PC-3 (cell line): ENCODE results near the gene SLC25A25. TPM values are rescaled to one million over a fixed set of nuclear protein-coding genes. Genes with fewer than 3 reads are reported as not detected.

Source experiments
- ATAC-seq: fragments of 200-7000 bp; cut with Tn5 transposase; 2 replicates; pipeline ENCODE4 v1.9.1; 2020; ENCODE audit warnings: mild to moderate bottlenecking, moderate library complexity
- BruUV-seq: library from RNA; stranded (reverse); fragments of 400-500 nt; replicated peaks from 2 replicates; lab custom pipeline; 2021; lab: Mats Ljungman, UMichigan
- CTCF ChIA-PET: fragments of 300-600 bp; sonication (Branson Sonifier 250); formaldehyde crosslinking; loops from one replicate; lab custom pipeline; 2022; ENCODE audit warnings: antibody characterized with exemption; lab: Charles Lee
- POLR2A ChIA-PET: fragments of 300-600 bp; sonication (Branson Sonifier 250); formaldehyde crosslinking; loops from one replicate; lab custom pipeline; 2022; ENCODE audit warnings: antibody characterized with exemption; ENCODE audit not compliant: unreplicated experiment; lab: Charles Lee
- DNase-seq: peaks from one replicate; pipeline ENCODE4 v3.0.0-alpha.2; 2015
- H2AFZ ChIP-seq: fragments of 300-600 bp; sonication (generic); 2 replicates; pipeline ENCODE4 v1.6.0; 2016; ENCODE audit warnings: antibody characterized with exemption, low read length
- H3F3A ChIP-seq: fragments of 300-600 bp; sonication (generic); one replicate; pipeline ENCODE4 v1.6.0; 2017; ENCODE audit warnings: antibody characterized with exemption, low read length, control low read depth, mild to moderate bottlenecking; ENCODE audit not compliant: unreplicated experiment
- H3K27ac ChIP-seq: fragments of 300-600 bp; sonication (generic); 2 replicates; pipeline ENCODE4 v1.5.1; 2016; ENCODE audit warnings: mild to moderate bottlenecking, low read length
- H3K27me3 ChIP-seq: fragments of 300-600 bp; sonication (generic); 2 replicates; pipeline ENCODE4 v1.6.1; 2016; ENCODE audit warnings: low read length, mixed read lengths
- H3K36me3 ChIP-seq: fragments of 300-600 bp; sonication (generic); 2 replicates; pipeline ENCODE4 v1.6.1; 2016; ENCODE audit warnings: low read depth, mixed run types, low read length, mixed read lengths
- H3K4me1 ChIP-seq: fragments of 300-600 bp; sonication (generic); 2 replicates; pipeline ENCODE4 v1.5.1; 2016; ENCODE audit warnings: low read length; ENCODE audit not compliant: insufficient read depth
- H3K4me2 ChIP-seq: fragments of 300-600 bp; sonication (generic); 2 replicates; pipeline ENCODE4 v1.6.0; 2016; ENCODE audit warnings: low read length
- H3K4me3 ChIP-seq: fragments of 300-600 bp; sonication (generic); 2 replicates; pipeline ENCODE4 v1.5.1; 2016; ENCODE audit warnings: mild to moderate bottlenecking, low read length, mixed read lengths
- H3K79me2 ChIP-seq: fragments of 300-600 bp; sonication (generic); 2 replicates; pipeline ENCODE4 v1.6.1; 2017; ENCODE audit warnings: low read length, mixed read lengths
- H3K9ac ChIP-seq: fragments of 300-600 bp; sonication (generic); 2 replicates; pipeline ENCODE4 v1.6.0; 2016; ENCODE audit warnings: mild to moderate bottlenecking, low read length
- H3K9me2 ChIP-seq: fragments of 300-600 bp; sonication (generic); replicated peaks from 2 replicates; pipeline ENCODE4 v1.6.1; 2016; ENCODE audit warnings: mixed run types, low read length, mixed read lengths
- H3K9me3 ChIP-seq: fragments of 300-600 bp; sonication (generic); 2 replicates; pipeline ENCODE4 v1.6.1; 2016; ENCODE audit warnings: low read length, mixed read lengths
- H4K20me1 ChIP-seq: fragments of 300-600 bp; sonication (generic); 2 replicates; pipeline ENCODE4 v1.6.1; 2016; ENCODE audit warnings: low read length, mixed read lengths
- EZH2 ChIP-seq: fragments of 300-600 bp; sonication (generic); IDR thresholded peaks from one replicate; pipeline ENCODE4 v1.6.1; 2017; ENCODE audit warnings: antibody characterized with exemption, mild to moderate bottlenecking, low read length; ENCODE audit not compliant: unreplicated experiment
- EZH2phosphoT487 ChIP-seq: fragments of 300-600 bp; sonication (generic); IDR thresholded peaks from 2 replicates; pipeline ENCODE4 v1.6.1; 2018; ENCODE audit warnings: mild to moderate bottlenecking, antibody characterized with exemption, low read length, borderline replicate concordance
- intact Hi-C: fragments of 100-400 bp; cut with micrococcal nuclease; formaldehyde crosslinking; loops from 2 replicates; pipeline ENCODE4 v1.9.0; 2023
- total RNA-seq: library from RNA; depleted of rRNA; stranded (reverse); fragments of >200 nt; gene quantifications from 2 replicates; pipeline ENCODE4 v1.2.3, GENCODE V29; 2014
- TF ChIP-seq, protein P1 (sequence below): fragments of 300-600 bp; sonication (generic); conservative IDR thresholded peaks from 2 replicates; pipeline ENCODE4 v1.5.1; 2017; ENCODE audit warnings: antibody characterized with exemption, low read depth, mild to moderate bottlenecking, low read length

The SLC25A25 gene
- total RNA-seq, 1 experiment from 2014 or later, result 25.2 TPM

DNA sequence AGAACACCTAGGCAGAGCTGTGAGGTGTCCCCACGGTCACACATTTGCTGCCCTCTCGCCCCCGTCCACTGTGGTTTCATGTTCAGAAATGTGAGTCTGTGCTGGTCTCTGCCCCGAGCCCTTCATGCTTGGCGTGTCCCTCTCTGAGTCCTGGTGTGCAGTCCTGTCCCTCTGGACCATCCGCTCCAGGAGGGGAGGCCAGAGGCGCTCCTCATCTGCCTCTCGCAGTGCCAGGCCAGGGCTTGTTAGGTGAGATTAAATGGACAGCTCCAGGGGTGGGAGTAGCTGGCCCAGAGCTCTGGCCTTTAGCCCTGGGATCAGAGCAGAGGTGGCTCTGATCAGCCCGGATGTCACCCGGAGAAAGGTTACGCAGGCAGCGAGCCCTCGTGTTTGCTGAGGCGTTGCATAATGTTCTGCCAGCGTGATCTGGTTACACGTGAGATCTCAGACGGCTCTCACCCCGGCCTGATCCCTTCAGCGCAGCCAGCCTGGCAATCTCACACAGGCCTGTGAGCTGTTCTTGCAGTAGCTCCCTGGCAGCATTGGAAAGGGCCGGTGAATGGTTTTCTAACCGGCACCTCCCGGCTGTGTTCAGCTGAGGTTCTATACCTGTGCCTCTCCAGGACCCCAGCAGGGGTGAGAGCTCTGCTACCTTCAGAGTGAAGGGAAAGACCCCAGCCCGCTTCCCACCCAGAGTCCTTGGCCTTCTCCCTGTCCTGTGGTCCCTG, 35.0 kb downstream of the SLC25A25 start:
- ATAC-seq (no peak), DNase-seq (no peak)
- no peaks in the 10 kb centered on the region for H3K9me3 ChIP-seq
- ChIA-PET POLR2A (no interaction called here), CTCF (no interaction called here)
- TF ChIP-seq, protein P1, sequence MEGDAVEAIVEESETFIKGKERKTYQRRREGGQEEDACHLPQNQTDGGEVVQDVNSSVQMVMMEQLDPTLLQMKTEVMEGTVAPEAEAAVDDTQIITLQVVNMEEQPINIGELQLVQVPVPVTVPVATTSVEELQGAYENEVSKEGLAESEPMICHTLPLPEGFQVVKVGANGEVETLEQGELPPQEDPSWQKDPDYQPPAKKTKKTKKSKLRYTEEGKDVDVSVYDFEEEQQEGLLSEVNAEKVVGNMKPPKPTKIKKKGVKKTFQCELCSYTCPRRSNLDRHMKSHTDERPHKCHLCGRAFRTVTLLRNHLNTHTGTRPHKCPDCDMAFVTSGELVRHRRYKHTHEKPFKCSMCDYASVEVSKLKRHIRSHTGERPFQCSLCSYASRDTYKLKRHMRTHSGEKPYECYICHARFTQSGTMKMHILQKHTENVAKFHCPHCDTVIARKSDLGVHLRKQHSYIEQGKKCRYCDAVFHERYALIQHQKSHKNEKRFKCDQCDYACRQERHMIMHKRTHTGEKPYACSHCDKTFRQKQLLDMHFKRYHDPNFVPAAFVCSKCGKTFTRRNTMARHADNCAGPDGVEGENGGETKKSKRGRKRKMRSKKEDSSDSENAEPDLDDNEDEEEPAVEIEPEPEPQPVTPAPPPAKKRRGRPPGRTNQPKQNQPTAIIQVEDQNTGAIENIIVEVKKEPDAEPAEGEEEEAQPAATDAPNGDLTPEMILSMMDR, result no peak
- TF ChIP-seq EZH2, result no peak
- TF ChIP-seq EZH2phosphoT487, result no peak
- peaks cover 28% of the 10 kb centered on the region for H3K79me2 ChIP-seq
- no peaks in the 10 kb centered on the region for H3K9me2 ChIP-seq
- no peaks in the 10 kb centered on the region for H3F3A ChIP-seq
- no peaks in the 10 kb centered on the region for H3K27me3 ChIP-seq
- no peak overlapping the region for H3K9ac ChIP-seq
- no peak overlapping the region for H2AFZ ChIP-seq
- H4K20me1 ChIP-seq, result peaks cover 19% of the 10 kb centered on the region
- H3K4me3 ChIP-seq, result no peak overlapping the region
- H3K4me1 ChIP-seq, result peaks cover 17% of the 10 kb centered on the region
- intact Hi-C loops, result no loop called here
- H3K36me3 ChIP-seq, result peaks cover 25% of the 10 kb centered on the region; the same call in 1 of the 2 replicates
- H3K4me2 ChIP-seq, result no peak overlapping the region
- no peak overlapping the region for H3K27ac ChIP-seq
- BruUV-seq, result no TSS peak

- POLR2A ChIA-PET, result no interaction called here
- no peaks in the 10 kb centered on the region for H3K27me3 ChIP-seq
- no peak overlapping the region for H3K4me2 ChIP-seq
- no peak overlapping the region for H2AFZ ChIP-seq
- H3K9ac ChIP-seq, result no peak overlapping the region
- H3K79me2 ChIP-seq, result peaks cover 26% of the 10 kb centered on the region
- ATAC-seq (no peak), DNase-seq (no peak)
- no peak for TF ChIP-seq EZH2phosphoT487
- TF ChIP-seq, protein P1, result peak; percentile 51
- H3K4me3 ChIP-seq, result no peak overlapping the region
- H4K20me1 ChIP-seq, result peaks cover 19% of the 10 kb centered on the region
- H3K9me3 ChIP-seq, result no peaks in the 10 kb centered on the region
- H3K4me1 ChIP-seq, result peaks cover 15% of the 10 kb centered on the region
- no peaks in the 10 kb centered on the region for H3F3A ChIP-seq
- no peaks in the 10 kb centered on the region for H3K9me2 ChIP-seq
- BruUV-seq, result no TSS peak
- intact Hi-C loops, result no loop called here
- CTCF ChIA-PET, result no interaction called here
- peaks cover 25% of the 10 kb centered on the region; the same call in 1 of the 2 replicates for H3K36me3 ChIP-seq
- no peak overlapping the region for H3K27ac ChIP-seq
Observed at GRCh38 chr9:128103589-128103962, 35.5 kb downstream of the SLC25A25 start.

- Histone ChIP-seq H3K9me3 (no peaks in the 10 kb centered on the region), H3K27ac (no peak overlapping the region), H3F3A (no peaks in the 10 kb centered on the region), H3K27me3 (no peaks in the 10 kb centered on the region), H3K36me3 (peaks cover 25% of the 10 kb centered on the region; the same call in 1 of the 2 replicates), H3K9ac (no peak overlapping the region), H4K20me1 (peaks cover 17% of the 10 kb centered on the region), H3K4me2 (no peak overlapping the region), H3K4me1 (peaks cover 9% of the 10 kb centered on the region), H3K9me2 (no peaks in the 10 kb centered on the region), H2AFZ (no peak overlapping the region), H3K79me2 (peaks cover 20% of the 10 kb centered on the region), H3K4me3 (no peak overlapping the region)
- ATAC-seq (no peak), DNase-seq (no peak)
- POLR2A ChIA-PET, result no interaction called here
- TF ChIP-seq EZH2phosphoT487 (no peak), EZH2 (no peak)
- TF ChIP-seq, protein P1, result no peak
- no TSS peak for BruUV-seq
- intact Hi-C loops, result no loop called here
- CTCF ChIA-PET, result no interaction called here
Observed at GRCh38 chr9:128104171-128104618, 36.2 kb downstream of the SLC25A25 start.
